RCC 7860 (cell line): ENCODE measurements around the gene TRIP13.
"Not testable (repeated sequence)": the region's sequence is repeated elsewhere in the genome, so short reads cannot be mapped to it uniquely, and the experiment has no call there.

ENCODE experiments used
- DNase-seq: peaks from one replicate; pipeline ENCODE4 v3.0.0-alpha.2; 2015; ENCODE audit warnings: low spot score
- FAIRE-seq: peaks from 2 replicates; lab custom pipeline; 2012; peaks lifted over from hg19 to GRCh38; lab: Jason Lieb, UNC

TRIP13 gene

GRCh38 chr5:889075-889710 is 3.5 kb upstream of the TRIP13 start:
- DNase-seq, result no peak
- no peak for FAIRE-seq

GRCh38 chr5:891117-891836 is 1.4 kb upstream of the TRIP13 start:
- DNase-seq (peak; percentile 88), FAIRE-seq (peak; percentile 54)

GRCh38 chr5:891837-892393 is 769 bp upstream of the TRIP13 start:
- no peak for FAIRE-seq
- DNase-seq, result peak; percentile 8

GRCh38 chr5:893137-893506 is 438 bp downstream of the TRIP13 start:
- no peak for FAIRE-seq
- no peak for DNase-seq

GRCh38 chr5:893711-894110 is 1.0 kb downstream of the TRIP13 start:
- DNase-seq, result no peak

GRCh38 chr5:900781-901180 is 8.1 kb downstream of the TRIP13 start:
- DNase-seq, result no peak
- FAIRE-seq, result no peak

More at GRCh38 chr5:893711-894110, 1.0 kb downstream of the TRIP13 start:
- no peak for FAIRE-seq

- FAIRE-seq (no peak), DNase-seq (no peak)
Measured at GRCh38 chr5:902129-902916, 9.6 kb downstream of the TRIP13 start.

GRCh38 chr5:903756-904096 is 11.0 kb downstream of the TRIP13 start:
- FAIRE-seq (no peak), DNase-seq (no peak)

GRCh38 chr5:905139-905642 is 12.5 kb downstream of the TRIP13 start:
- DNase-seq, result no peak
- no peak for FAIRE-seq

GRCh38 chr5:907366-907910 is 14.8 kb downstream of the TRIP13 start:
- DNase-seq (no peak), FAIRE-seq (no peak)

GRCh38 chr5:908172-908571 is 15.5 kb downstream of the TRIP13 start:
- no peak for FAIRE-seq

GRCh38 chr5:909086-909485 is 16.4 kb downstream of the TRIP13 start:
- DNase-seq, result no peak
- no peak for FAIRE-seq

More at GRCh38 chr5:908172-908571, 15.5 kb downstream of the TRIP13 start:
- DNase-seq, result no peak

- DNase-seq (no peak), FAIRE-seq (no peak)
Measured at GRCh38 chr5:909994-910768, 17.5 kb downstream of the TRIP13 start.

GRCh38 chr5:910769-911160 is 18.1 kb downstream of the TRIP13 start:
- FAIRE-seq (no peak), DNase-seq (no peak)

- peak; percentile 98 for DNase-seq
- FAIRE-seq, result peak; percentile 94
Measured at GRCh38 chr5:911601-912000, 18.9 kb downstream of the TRIP13 start.

- FAIRE-seq (peak; percentile 96), DNase-seq (peak; percentile 100)
Measured at GRCh38 chr5:912280-913091, 19.8 kb downstream of the TRIP13 start.

- FAIRE-seq, result no peak
- no peak for DNase-seq
Measured at GRCh38 chr5:914174-914573, 21.5 kb downstream of the TRIP13 start.

GRCh38 chr5:914612-915011 is 21.9 kb downstream of the TRIP13 start:
- DNase-seq (no peak), FAIRE-seq (no peak)

- DNase-seq, FAIRE-seq: not testable (repeated sequence)
Measured at GRCh38 chr5:915346-915745, 22.7 kb downstream of the TRIP13 start.
